NB4 (cell line): Measurements from ENCODE around the gene UQCR10.

Experiments
- CTCF ChIP-seq: IDR thresholded peaks from one replicate; pipeline ENCODE4 v1.5.1; 2012; ENCODE audit warnings: low read depth, low read length
- MYC ChIP-seq: IDR thresholded peaks from 2 replicates; pipeline ENCODE4 v1.6.1; 2011; ENCODE audit warnings: low read depth, low read length
- POLR2A ChIP-seq: IDR thresholded peaks from 2 replicates; pipeline ENCODE4 v1.6.1; 2011; ENCODE audit warnings: mild to moderate bottlenecking; ENCODE audit not compliant: insufficient read length; ENCODE audit errors: extremely low read depth

- TF ChIP-seq CTCF (no peak), MYC (no peak), POLR2A (no peak)
These were observed 8.2 kb upstream of the UQCR10 start for GRCh38 chr22:29758959-29759358.
